Upper lobe of left lung (tissue), 6 donors: ENCODE measurements around the gene CCNQ. TPM values are rescaled to one million over a fixed set of nuclear protein-coding genes. Genes with fewer than 3 reads are reported as not detected.

ENCODE experiments used
- ATAC-seq, 2 donors: fragments of 200-7000 bp; cut with Tn5 transposase; one replicate each; pipeline ENCODE4 v1.9.1; 2022; ENCODE audit warnings: mild to moderate bottlenecking in 2 of 2, moderate library complexity in 2 of 2; ENCODE audit not compliant: low FRiP score in 2 of 2
- DNase-seq, 2 donors: peaks; one replicate each; pipeline ENCODE4 v3.0.0-alpha.2; 2019 to 2020
- H3K27ac ChIP-seq, 4 donors: fragments of 200-600 bp; sonication (generic); one replicate each; pipeline ENCODE4 v1.5.1; 2016 to 2019
- H3K27me3 ChIP-seq, 4 donors: fragments of 200-600 bp; sonication (generic); one replicate each; pipeline ENCODE4 v1.5.1; 2017 to 2019
- H3K36me3 ChIP-seq, 4 donors: fragments of 200-600 bp; sonication (generic); one replicate each; pipeline ENCODE4 v1.5.1; 2016 to 2019
- H3K4me1 ChIP-seq, 4 donors: fragments of 200-600 bp; sonication (generic); one replicate each; pipeline ENCODE4 v1.5.1; 2018 to 2019
- H3K4me3 ChIP-seq, 4 donors: fragments of 200-600 bp; sonication (generic); one replicate each; pipeline ENCODE4 v1.5.1; 2017 to 2019; ENCODE audit warnings: mild to moderate bottlenecking in 2 of 4, moderate library complexity in 1 of 4
- H3K9me3 ChIP-seq, 4 donors: fragments of 200-600 bp; sonication (generic); one replicate each; pipeline ENCODE4 v1.5.1; 2018 to 2019
- CTCF ChIP-seq, 6 experiments: fragments of 450-650 bp in 4 of 6; fragments of 200-600 bp in 2 of 6; sonication (generic) in 2 of 6; IDR thresholded peaks; one replicate each; pipeline ENCODE4 v1.5.1; 2016 to 2019; ENCODE audit warnings: antibody characterized with exemption in 6 of 6
- EP300 ChIP-seq, 4 donors: sonication (generic); formaldehyde crosslinking; IDR thresholded peaks; one replicate each; pipeline ENCODE4 v1.5.1; 2017; ENCODE audit warnings: antibody characterized with exemption in 4 of 4, control low read depth in 2 of 4
- POLR2A ChIP-seq, 4 donors: fragments of 450-650 bp; IDR thresholded peaks; one replicate each; pipeline ENCODE4 v1.5.1; 2016 to 2017; ENCODE audit warnings: antibody characterized with exemption in 4 of 4, mild to moderate bottlenecking in 2 of 4
- POLR2AphosphoS5 ChIP-seq, 2 donors: sonication (generic); formaldehyde crosslinking; IDR thresholded peaks; one replicate each; pipeline ENCODE4 v1.5.1; 2017; ENCODE audit warnings: antibody characterized with exemption in 2 of 2
- WGBS, 2 donors: methylation state at CpG; one replicate each; pipeline ENCODE4 v1.1.5; 2017 to 2018; 5-methylcytosine and 5-hydroxymethylcytosine counted together
- total RNA-seq, 6 donors: library from RNA; depleted of rRNA in 4 of 6; stranded (reverse); fragments of >200 nt in 4 of 6; gene quantifications; one replicate each; pipeline versions ENCODE4 v1.1.0 to v1.2.1, GENCODE V29; 2016 to 2021
- donor health status: DM: no; HTN: no; CAD: no; lungs with moderate emphysema.
- donor health status: DM: no; HTN: yes; CAD: no; lungs with severe emphysema.

CCNQ gene
- total RNA-seq, 6 donors from 2014 or later = 13.4 to 48.2 (median 24.6) TPM

- DNase-seq (no peak), ATAC-seq (no peak)
- no peak for TF ChIP-seq CTCF (IDR thresholded peaks at IDR 0.05)
- no peak for TF ChIP-seq POLR2A (IDR thresholded peaks at IDR 0.05)
- TF ChIP-seq POLR2AphosphoS5 (IDR thresholded peaks at IDR 0.05) = no peak
- TF ChIP-seq EP300 (IDR thresholded peaks at IDR 0.05) = no peak
- H3K36me3 ChIP-seq = peaks cover 0 to 56% (median 25%) of the 10 kb centered on the region in 4 donors
- no peak overlapping the region for H3K4me3 ChIP-seq
- H3K27me3 ChIP-seq = no peaks in the 10 kb centered on the region
- WGBS, 2 donors = 93 to 100% methylated on average over 2 to 24 of the region's 30 CpGs
- H3K9me3 ChIP-seq = no peaks in the 10 kb centered on the region
- no peaks in the 10 kb centered on the region for H3K4me1 ChIP-seq
- H3K27ac ChIP-seq = no peak overlapping the region
Observed at GRCh38 chrX:153592091-153592833, 6.7 kb downstream of the CCNQ start.

GRCh38 chrX:153590961-153591956 lies 7.7 kb downstream of the CCNQ start:
- H3K4me3 ChIP-seq = no peak overlapping the region
- TF ChIP-seq CTCF (IDR thresholded peaks at IDR 0.05) (no peak), POLR2AphosphoS5 (IDR thresholded peaks at IDR 0.05) (no peak), POLR2A (IDR thresholded peaks at IDR 0.05) (no peak)
- H3K36me3 ChIP-seq = peaks cover 0 to 63% (median 26%) of the 10 kb centered on the region in 4 donors
- H3K27ac ChIP-seq = no peak overlapping the region
- H3K27me3 ChIP-seq = no peaks in the 10 kb centered on the region
- no peak for ATAC-seq
- DNase-seq = no peak
- no peaks in the 10 kb centered on the region for H3K9me3 ChIP-seq
- WGBS, 2 donors = 86 to 96% methylated on average over 9 to 26 of the region's 26 CpGs
- H3K4me1 ChIP-seq = no peaks in the 10 kb centered on the region

- Histone ChIP-seq H3K27ac (no peak overlapping the region), H3K27me3 (no peaks in the 10 kb centered on the region), H3K4me1 (no peaks in the 10 kb centered on the region), H3K36me3 (peaks cover 0 to 56% (median 20%) of the 10 kb centered on the region in 4 donors), H3K9me3 (no peaks in the 10 kb centered on the region), H3K4me3 (no peak overlapping the region)
- WGBS, 2 donors = 95 to 100% methylated on average over 10 to 25 of the region's 29 CpGs
- TF ChIP-seq CTCF (IDR thresholded peaks at IDR 0.05) = no peak
- TF ChIP-seq EP300 (IDR thresholded peaks at IDR 0.05) = no peak
- no peak for TF ChIP-seq POLR2A (IDR thresholded peaks at IDR 0.05)
- no peak for TF ChIP-seq POLR2AphosphoS5 (IDR thresholded peaks at IDR 0.05)
- DNase-seq = peak in 1 of 2 donors; percentile 33
- ATAC-seq = no peak
Observed at GRCh38 chrX:153588782-153589446, 10.0 kb downstream of the CCNQ start.

- no peak overlapping the region for H3K4me3 ChIP-seq
- TF ChIP-seq EP300 (IDR thresholded peaks at IDR 0.05) = no peak
- TF ChIP-seq CTCF (IDR thresholded peaks at IDR 0.05) = no peak
- no peak for TF ChIP-seq POLR2A (IDR thresholded peaks at IDR 0.05)
- peaks cover 0 to 49% (median 17%) of the 10 kb centered on the region in 4 donors for H3K36me3 ChIP-seq
- no peak for ATAC-seq
- DNase-seq = peak in 1 of 2 donors; percentile 32
- WGBS, 2 donors = 87 to 97% methylated on average over 13 to 18 of the region's 18 CpGs
- H3K9me3 ChIP-seq = no peaks in the 10 kb centered on the region
- H3K27ac ChIP-seq = no peak overlapping the region
- H3K4me1 ChIP-seq = no peaks in the 10 kb centered on the region
- H3K27me3 ChIP-seq = no peaks in the 10 kb centered on the region
Observed at GRCh38 chrX:153588021-153588781, 10.7 kb downstream of the CCNQ start.
